Measurements from ENCODE around the gene PAM16. TPM values are rescaled to one million over a fixed set of nuclear protein-coding genes. Genes with fewer than 3 reads are reported as not detected.

The PAM16 gene
- total RNA-seq, 3 donors from 2014 or later = 31.9 to 35.8 (median 32.6) TPM

- Histone ChIP-seq H3K36me3 (ENCODE audit: low read depth) (no peaks in the 10 kb centered on the region), H3K9me3 (no peaks in the 10 kb centered on the region), H3K4me1 (ENCODE audit: low read depth) (peaks cover 15% of the 10 kb centered on the region), H3K4me3 (no peak overlapping the region)
- intact Hi-C loops (cut with DNase I, micrococcal nuclease) = no loop called here
- DNase-seq (peak; percentile 83 to 90 (median 89)), ATAC-seq (peak; percentile 100)
- no peak for TF ChIP-seq CTCF (IDR thresholded peaks at IDR 0.05)
Observed at GRCh38 chr16:4298761-4299522, 52.2 kb downstream of the PAM16 start.

- Histone ChIP-seq H3K4me1 (ENCODE audit: low read depth) (peaks cover 19% of the 10 kb centered on the region), H3K9me3 (no peaks in the 10 kb centered on the region), H3K4me3 (no peak overlapping the region), H3K36me3 (ENCODE audit: low read depth) (no peaks in the 10 kb centered on the region)
- no peak for ATAC-seq
- no peak for DNase-seq
- intact Hi-C loops (cut with DNase I, micrococcal nuclease) = no loop called here
- no peak for TF ChIP-seq CTCF (IDR thresholded peaks at IDR 0.05)
Observed at GRCh38 chr16:4297480-4297879, 53.6 kb downstream of the PAM16 start.

GRCh38 chr16:4295581-4295980, 55.5 kb downstream of the PAM16 start:
- Histone ChIP-seq H3K36me3 (ENCODE audit: low read depth) (no peaks in the 10 kb centered on the region), H3K4me1 (ENCODE audit: low read depth) (peaks cover 19% of the 10 kb centered on the region), H3K9me3 (no peaks in the 10 kb centered on the region), H3K4me3 (no peak overlapping the region)
- intact Hi-C loops (cut with DNase I, micrococcal nuclease) = no loop called here
- no peak for ATAC-seq
- DNase-seq = no peak
- no peak for TF ChIP-seq CTCF (IDR thresholded peaks at IDR 0.05)

GRCh38 chr16:4293822-4294457, 57.2 kb downstream of the PAM16 start:
- intact Hi-C loops (cut with DNase I, micrococcal nuclease) = no loop called here
- Histone ChIP-seq H3K4me1 (ENCODE audit: low read depth) (peaks cover 13% of the 10 kb centered on the region), H3K36me3 (ENCODE audit: low read depth) (no peaks in the 10 kb centered on the region), H3K9me3 (no peaks in the 10 kb centered on the region), H3K4me3 (no peak overlapping the region)
- peak; percentile 43 for ATAC-seq
- TF ChIP-seq CTCF (IDR thresholded peaks at IDR 0.05) = no peak
- DNase-seq = no peak

GRCh38 chr16:4293181-4293716, 57.9 kb downstream of the PAM16 start:
- intact Hi-C loops (cut with DNase I, micrococcal nuclease) = no loop called here
- ATAC-seq (no peak), DNase-seq (no peak)
- Histone ChIP-seq H3K9me3 (no peaks in the 10 kb centered on the region), H3K36me3 (ENCODE audit: low read depth) (no peaks in the 10 kb centered on the region), H3K4me3 (no peak overlapping the region), H3K4me1 (ENCODE audit: low read depth) (peaks cover 11% of the 10 kb centered on the region)
- TF ChIP-seq CTCF (IDR thresholded peaks at IDR 0.05) = no peak

All from mucosa of descending colon (tissue), 3 donors.